Measurements from ENCODE around the gene OPN1MW3.

- peak; percentile 50 for TF ChIP-seq CTCF (IDR thresholded peaks at IDR 0.05; ENCODE audit: insufficient read depth, low read depth, low read length)
- TF ChIP-seq EZH2 (IDR thresholded peaks at IDR 0.05; ENCODE audit: insufficient read depth, low read length): no peak
Observed at GRCh38 chrX:154308108-154308946, 50.9 kb downstream of the OPN1MW3 start.
